ENCODE data around the gene BMPER.

BMPER gene

DNA sequence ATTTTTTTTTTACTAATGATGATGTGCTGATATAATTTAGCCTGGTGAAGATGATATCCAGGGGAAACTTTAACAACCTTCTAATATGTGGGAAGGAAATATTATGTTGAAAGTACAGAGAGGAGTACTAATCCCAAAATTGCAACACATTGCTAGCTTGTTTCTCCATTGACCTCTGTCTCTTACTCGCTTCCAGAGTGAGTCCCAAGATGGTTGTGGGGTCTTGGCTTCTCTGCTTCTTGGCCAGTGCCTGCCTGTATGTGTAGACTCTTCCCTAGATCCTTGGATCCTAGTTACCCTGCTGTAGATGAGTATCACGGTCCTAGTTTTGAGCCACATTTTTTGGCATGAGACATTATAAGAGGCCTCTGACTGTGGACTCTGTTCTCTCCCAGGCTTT lies 17.5 kb downstream of the BMPER start:
- DNase-seq (ENCODE audit: low read depth), result no peak

- DNase-seq (ENCODE audit: low read depth), result no peak
These were observed 18.3 kb downstream of the BMPER start for GRCh38 chr7:33923440-33924229.

- DNase-seq (ENCODE audit: low read depth), result peak; percentile 54
These were observed 21.2 kb downstream of the BMPER start for GRCh38 chr7:33926535-33926934.

DNA sequence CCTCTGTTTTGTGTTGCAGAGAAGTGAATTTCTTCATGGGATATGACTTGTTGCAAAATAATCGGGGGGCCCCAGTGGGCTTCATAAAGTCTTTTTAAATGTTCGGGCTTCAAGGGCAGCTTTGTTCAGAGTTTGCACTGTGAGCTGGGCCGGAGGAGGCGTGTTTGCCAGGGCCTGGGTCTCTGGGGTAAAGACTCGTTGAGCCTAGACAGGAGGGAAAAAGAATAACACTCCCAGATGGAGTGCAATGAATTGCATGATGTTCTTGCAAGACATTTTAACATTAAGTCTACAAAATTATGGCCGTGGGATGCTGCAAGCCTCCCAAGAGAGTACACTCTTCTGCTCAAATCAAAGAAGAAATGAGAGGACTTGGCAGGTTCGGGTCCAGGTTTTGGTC lies 23.6 kb downstream of the BMPER start:
- no peak for DNase-seq (ENCODE audit: low read depth)

- no peak for DNase-seq (ENCODE audit: low read depth)
These were observed 26.9 kb downstream of the BMPER start for GRCh38 chr7:33932221-33932620.

DNA sequence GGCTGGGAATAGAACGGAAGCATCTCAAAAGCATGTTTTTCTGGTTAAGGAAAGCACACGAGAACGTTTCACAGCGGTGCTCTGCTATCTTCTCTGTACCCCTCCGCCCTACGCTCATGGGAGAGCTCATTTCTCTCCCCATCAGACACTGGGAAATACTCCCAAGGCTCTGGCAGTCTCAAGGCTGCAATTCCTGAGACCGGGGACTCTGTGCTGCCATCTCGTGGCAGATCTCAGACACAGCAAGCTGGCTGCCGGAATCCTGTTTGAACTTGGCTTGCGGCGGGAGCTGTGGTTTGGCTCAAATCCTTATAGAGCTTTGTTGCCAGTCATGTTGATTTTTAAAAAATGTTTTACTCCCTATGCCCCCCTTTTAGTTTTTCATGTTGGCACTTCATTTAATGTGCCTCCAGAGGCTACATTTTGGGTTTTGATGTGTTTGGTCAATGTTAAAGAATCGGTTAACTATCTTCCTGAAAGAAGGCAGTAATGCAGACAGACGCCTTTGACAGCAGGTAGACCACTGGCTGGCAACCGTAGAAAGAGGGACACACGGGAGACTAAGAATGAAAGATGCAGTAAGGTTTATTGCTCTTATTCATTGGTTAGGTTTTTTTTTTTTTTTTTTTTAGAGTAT lies 27.6 kb downstream of the BMPER start:
- DNase-seq (ENCODE audit: low read depth), result peak; percentile 89

GRCh38 chr7:33933611-33934281 lies 28.4 kb downstream of the BMPER start:
- DNase-seq (ENCODE audit: low read depth), result peak; percentile 95

GRCh38 chr7:33934391-33934790 lies 29.1 kb downstream of the BMPER start:
- no peak for DNase-seq (ENCODE audit: low read depth)

DNA sequence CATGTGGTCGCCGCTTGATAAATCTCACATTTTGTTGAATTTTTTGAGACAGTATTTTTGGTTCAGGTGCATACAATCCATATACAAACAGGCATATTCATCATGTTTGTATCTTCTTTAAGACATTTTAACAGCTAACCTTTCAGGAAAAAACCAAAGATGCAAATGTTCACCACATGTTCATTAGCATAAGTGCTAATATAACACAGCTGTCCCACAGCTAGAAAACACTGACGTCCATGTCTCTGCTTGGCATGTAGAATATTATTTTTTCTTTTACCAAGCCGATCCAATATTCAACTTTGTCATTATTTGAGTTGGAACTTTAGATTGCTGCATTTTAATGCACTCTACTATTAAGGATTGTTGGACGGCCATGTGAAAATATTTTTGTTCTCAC lies 31.2 kb downstream of the BMPER start:
- DNase-seq (ENCODE audit: low read depth), result no peak

- no peak for DNase-seq (ENCODE audit: low read depth)
These were observed 32.5 kb downstream of the BMPER start for GRCh38 chr7:33937871-33938270.

DNA sequence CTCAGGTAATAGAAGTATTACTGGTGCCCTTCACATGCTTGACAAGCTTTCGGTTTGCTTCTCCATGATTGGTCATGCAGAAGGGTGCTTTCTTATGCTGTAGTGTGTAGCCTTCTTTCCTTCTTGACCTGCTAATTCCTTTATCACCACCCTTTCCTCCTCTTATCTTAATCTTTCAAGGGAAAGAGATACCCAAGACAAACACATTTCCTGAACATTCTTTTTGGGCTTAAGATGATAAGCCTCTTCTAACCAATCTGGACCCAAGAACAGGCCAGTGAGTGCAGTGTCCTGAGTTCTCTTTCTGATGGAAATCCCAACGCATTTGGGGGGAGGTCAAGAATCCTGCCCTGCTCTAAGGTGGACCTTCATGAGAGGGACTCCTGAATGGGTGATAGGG lies 33.8 kb downstream of the BMPER start:
- no peak for DNase-seq (ENCODE audit: low read depth)

GRCh38 chr7:33940503-33940902 lies 35.2 kb downstream of the BMPER start:
- no peak for DNase-seq (ENCODE audit: low read depth)

- no peak for DNase-seq (ENCODE audit: low read depth)
These were observed 36.1 kb downstream of the BMPER start for GRCh38 chr7:33941418-33941817.

DNA sequence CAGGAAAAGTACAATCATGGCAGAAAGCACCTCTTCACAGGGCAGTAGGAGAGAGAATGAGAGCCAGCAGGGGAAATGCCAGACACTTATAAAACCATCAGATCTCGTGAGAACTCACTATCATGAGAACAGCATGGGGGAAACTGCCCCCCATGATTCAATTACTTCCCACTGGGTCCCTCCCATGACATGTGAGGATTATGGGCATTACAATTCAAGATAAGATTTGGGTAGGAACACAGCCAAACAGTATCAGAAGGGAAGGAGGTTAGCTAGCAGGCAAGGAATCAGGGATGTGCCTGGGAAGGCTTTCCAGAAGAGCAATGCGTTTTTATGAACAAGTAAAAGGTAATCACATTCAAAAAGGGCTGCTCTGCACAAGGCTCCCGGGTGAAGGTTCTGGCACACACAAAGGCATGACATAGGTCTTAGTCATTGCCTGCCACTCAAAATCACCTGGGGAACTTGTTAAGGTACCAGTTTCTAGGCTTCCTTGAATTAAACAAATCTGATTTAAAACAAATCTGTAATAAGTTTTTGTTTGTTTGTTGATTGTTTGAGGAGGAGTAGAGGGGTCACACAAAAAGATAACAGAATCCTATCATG lies 40.9 kb downstream of the BMPER start:
- DNase-seq (ENCODE audit: low read depth), result no peak

GRCh38 chr7:33950047-33950714 lies 44.8 kb downstream of the BMPER start:
- DNase-seq (ENCODE audit: low read depth), result no peak

- peak; percentile 87 for DNase-seq (ENCODE audit: low read depth)
These were observed 47.5 kb downstream of the BMPER start for GRCh38 chr7:33952824-33953223.

- no peak for DNase-seq (ENCODE audit: low read depth)
These were observed 52.8 kb downstream of the BMPER start for GRCh38 chr7:33958104-33958503.

DNA sequence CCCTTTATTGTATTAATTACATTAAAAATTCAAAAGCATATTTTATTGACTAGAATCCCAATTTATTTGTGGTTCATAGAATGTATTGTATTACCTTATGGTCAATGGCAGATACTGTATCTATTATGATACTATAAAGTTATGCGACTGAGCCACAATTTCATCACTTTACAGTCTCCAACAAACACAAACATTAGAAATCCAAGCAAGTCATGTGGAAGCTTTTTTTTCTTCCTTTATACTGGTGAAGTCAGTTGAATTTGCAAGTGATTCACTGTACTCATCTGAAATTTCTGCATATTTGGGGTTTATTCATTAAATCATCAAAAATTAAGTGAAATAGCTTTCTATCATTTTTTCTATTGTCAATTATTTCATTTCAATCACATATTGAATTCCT lies 54.3 kb downstream of the BMPER start:
- DNase-seq (ENCODE audit: low read depth), result peak; percentile 29

GRCh38 chr7:33961948-33962347 lies 56.6 kb downstream of the BMPER start:
- DNase-seq (ENCODE audit: low read depth), result peak; percentile 74

- no peak for DNase-seq (ENCODE audit: low read depth)
These were observed 59.3 kb downstream of the BMPER start for GRCh38 chr7:33964417-33965182.

DNA sequence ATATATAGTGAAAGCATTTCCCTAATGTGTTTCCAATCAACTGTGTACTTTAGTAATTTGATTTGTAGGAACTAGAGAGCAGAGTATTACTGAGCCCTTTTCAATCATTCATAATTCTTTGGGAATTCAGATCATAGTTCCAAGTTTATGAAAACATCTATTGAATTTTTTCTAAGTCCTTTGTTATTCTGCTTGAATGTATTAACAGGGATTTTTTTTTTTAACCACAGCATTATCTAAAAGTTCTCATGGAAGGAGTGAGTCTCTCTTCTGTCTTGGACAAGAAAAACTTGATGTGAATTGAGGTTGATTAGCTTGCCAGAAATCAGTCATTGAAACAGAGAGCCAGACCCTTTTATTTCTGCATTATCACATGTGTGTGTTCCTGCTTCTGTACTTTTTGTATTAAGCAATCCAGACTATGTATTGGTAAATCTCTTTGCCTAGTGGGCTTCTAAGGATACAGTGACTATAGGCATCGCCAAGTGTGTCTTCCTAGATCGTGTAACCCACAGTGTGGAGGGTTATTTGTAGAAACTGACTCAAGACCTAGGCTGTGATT lies 59.9 kb downstream of the BMPER start:
- DNase-seq (ENCODE audit: low read depth), result no peak

Measured in EH (cell line).